ENCODE measurements around the gene C4A.
"Not testable (repeated sequence)": the region's sequence is repeated elsewhere in the genome, so short reads cannot be mapped to it uniquely, and the experiment has no call there.

- TF ChIP-seq CTCF, POLR2A (IDR thresholded peaks at IDR 0.05): not testable (repeated sequence)
Measured at GRCh38 chr6:31989363-31989762, 7.5 kb downstream of the C4A start.
